Activated CD8-positive, alpha-beta T cell treated with anti-CD3 and anti-CD28 coated beads for 36 hours (primary cell): ENCODE data around the gene MYPOP. TPM values are rescaled to one million over a fixed set of nuclear protein-coding genes. Genes with fewer than 3 reads are reported as not detected.

Experiments
- ATAC-seq: fragments of 200-7000 bp; cut with Tn5 transposase; one replicate; pipeline ENCODE4 v1.10.0; 2021; ENCODE audit warnings: mild to moderate bottlenecking, moderate library complexity
- CTCF ChIA-PET: fragments of 350-600 bp; sonication (Branson Sonifier 250); formaldehyde crosslinking; loops from one replicate; lab custom pipeline; 2021; ENCODE audit warnings: antibody characterized with exemption; lab: Charles Lee
- POLR2A ChIA-PET: fragments of 350-600 bp; sonication (Branson Sonifier 250); formaldehyde crosslinking; loops from one replicate; lab custom pipeline; 2021; ENCODE audit warnings: antibody characterized with exemption; lab: Charles Lee
- DNase-seq: peaks from one replicate; pipeline ENCODE4 v3.0.0-alpha.2; 2020
- H3K27ac Mint-ChIP-seq: one replicate; pipeline ENCODE4 v1.8.0; 2021; ENCODE audit warnings: mild to moderate bottlenecking, mixed read lengths
- H3K27me3 Mint-ChIP-seq: one replicate; pipeline ENCODE4 v1.8.0; 2021; ENCODE audit warnings: mixed read lengths
- H3K36me3 Mint-ChIP-seq: one replicate; pipeline ENCODE4 v1.8.0; 2021; ENCODE audit warnings: low read depth, mixed read lengths
- H3K4me1 Mint-ChIP-seq: one replicate; pipeline ENCODE4 v1.8.0; 2021; ENCODE audit warnings: low read depth, mixed read lengths
- H3K4me3 Mint-ChIP-seq: one replicate; pipeline ENCODE4 v1.8.0; 2021; ENCODE audit warnings: mild to moderate bottlenecking, moderate library complexity, mixed read lengths
- H3K9me3 Mint-ChIP-seq: one replicate; pipeline ENCODE4 v1.8.0; 2021; ENCODE audit warnings: mixed read lengths
- CTCF ChIP-seq: fragments of 200-600 bp; IDR thresholded peaks from one replicate; pipeline ENCODE4 v1.8.0; 2022; ENCODE audit warnings: antibody characterized with exemption, mild to moderate bottlenecking
- intact Hi-C: fragments of 100-400 bp; cut with micrococcal nuclease; formaldehyde crosslinking; loops from one replicate; pipeline ENCODE4 v1.10.0; 2022
- total RNA-seq, 2 experiments: library from RNA; stranded (reverse); gene quantifications; one replicate each; pipeline ENCODE4 v1.2.3, GENCODE V29; 2021

The MYPOP gene
- total RNA-seq, 2 experiments from 2014 or later: 4.1 to 5.0 TPM

- ATAC-seq: no peak
- TF ChIP-seq CTCF: no peak
- Mint-ChIP-seq H3K9me3 (no peaks in the 10 kb centered on the region), H3K27me3 (peaks cover 8% of the 10 kb centered on the region), H3K4me1 (peaks cover 31% of the 10 kb centered on the region), H3K36me3 (peaks cover 6% of the 10 kb centered on the region), H3K27ac (no peak overlapping the region), H3K4me3 (no peak overlapping the region)
- DNase-seq: no peak
- intact Hi-C loops: no loop called here
- POLR2A ChIA-PET: interaction anchor here (0.7 to 2.5 kb wide), 3 partner anchors 9 to 115 kb away, joined by 3 to 9 read pairs (median 3); partner anchors contain the start of gene SYMPK
- CTCF ChIA-PET: interaction anchor here (1.0 to 10.1 kb wide), 6 partner anchors 17 to 82 kb away, joined by 3 to 100 read pairs (median 10); partner anchors contain the start of genes FOXA3, MYPOP and SYMPK
Observed at GRCh38 chr19:45881082-45881908, 21.1 kb downstream of the MYPOP start.

- no peak for TF ChIP-seq CTCF
- CTCF ChIA-PET: interaction anchor here (1.7 to 10.1 kb wide), 2 partner anchors 15 to 63 kb away, joined by 6 to 100 read pairs; partner anchors contain the start of genes FOXA3 and SYMPK
- no peak for ATAC-seq
- Mint-ChIP-seq H3K36me3 (peaks cover 6% of the 10 kb centered on the region), H3K4me1 (peaks cover 33% of the 10 kb centered on the region), H3K27me3 (peaks cover 17% of the 10 kb centered on the region), H3K27ac (no peak overlapping the region), H3K9me3 (no peaks in the 10 kb centered on the region), H3K4me3 (no peak overlapping the region)
- no peak for DNase-seq
- intact Hi-C loops: no loop called here
- POLR2A ChIA-PET: no interaction called here
Observed at GRCh38 chr19:45879971-45880370, 22.4 kb downstream of the MYPOP start.

GRCh38 chr19:45879055-45879454 is 23.4 kb downstream of the MYPOP start:
- H3K27ac Mint-ChIP-seq: no peak overlapping the region
- H3K9me3 Mint-ChIP-seq: no peaks in the 10 kb centered on the region
- ATAC-seq: no peak
- intact Hi-C loops: no loop called here
- no peak for DNase-seq
- peaks cover 33% of the 10 kb centered on the region for H3K4me1 Mint-ChIP-seq
- POLR2A ChIA-PET: no interaction called here
- H3K27me3 Mint-ChIP-seq: peaks cover 20% of the 10 kb centered on the region
- TF ChIP-seq CTCF: no peak
- no peak overlapping the region for H3K4me3 Mint-ChIP-seq
- peaks cover 4% of the 10 kb centered on the region for H3K36me3 Mint-ChIP-seq
- CTCF ChIA-PET: interaction anchor here (1.7 to 10.1 kb wide), 2 partner anchors 14 to 62 kb away, joined by 6 to 100 read pairs; partner anchors contain the start of genes FOXA3 and SYMPK

GRCh38 chr19:45878043-45878794 is 24.2 kb downstream of the MYPOP start:
- Mint-ChIP-seq H3K27ac (no peak overlapping the region), H3K27me3 (peaks cover 20% of the 10 kb centered on the region), H3K4me1 (peaks cover 25% of the 10 kb centered on the region), H3K36me3 (peaks cover 1% of the 10 kb centered on the region), H3K9me3 (no peaks in the 10 kb centered on the region), H3K4me3 (no peak overlapping the region)
- ChIA-PET POLR2A (no interaction called here), CTCF (interaction anchor here (1.7 to 10.1 kb wide), 2 partner anchors 13 to 61 kb away, joined by 6 to 100 read pairs; partner anchors contain the start of genes FOXA3 and SYMPK)
- peak; percentile 56 for DNase-seq
- TF ChIP-seq CTCF: no peak
- peak; percentile 81 for ATAC-seq
- intact Hi-C loops: no loop called here
